GM10266 (cell line): ENCODE results near the gene INPP5D.
"Not testable (repeated sequence)": the region's sequence is repeated elsewhere in the genome, so short reads cannot be mapped to it uniquely, and the experiment has no call there.

ENCODE experiments used
- DNase-seq: peaks from one replicate; pipeline ENCODE4 v3.0.0; 2012; ENCODE audit errors: extremely low spot score
- TF ChIP-seq, protein P1 (sequence below): IDR thresholded peaks from 2 replicates; pipeline ENCODE4 v1.5.1; 2012; ENCODE audit warnings: mild to moderate bottlenecking, low read depth; ENCODE audit not compliant: control insufficient read depth, insufficient read depth; ENCODE audit errors: missing control alignments

INPP5D gene

DNA sequence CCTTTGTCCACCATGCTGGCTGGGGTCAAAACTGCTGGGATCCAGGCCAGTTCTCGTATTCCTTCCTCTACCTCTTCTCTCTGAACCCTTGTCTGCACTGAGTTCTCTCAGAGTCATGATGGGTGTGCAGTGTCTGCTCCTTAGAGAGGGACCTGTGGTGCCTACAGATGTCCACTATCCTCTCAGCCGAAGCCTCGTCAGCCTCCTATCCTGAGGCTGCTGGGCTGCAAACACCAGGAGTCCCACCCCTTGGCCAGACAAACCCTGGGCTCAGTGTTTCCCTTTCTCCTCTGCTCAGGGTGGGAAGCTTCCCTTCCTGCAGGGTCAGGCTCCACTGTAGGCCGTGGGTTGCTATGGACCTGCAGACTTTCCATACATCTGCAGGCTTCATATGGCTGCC lies 2.3 kb downstream of the INPP5D start:
- TF ChIP-seq, protein P1, sequence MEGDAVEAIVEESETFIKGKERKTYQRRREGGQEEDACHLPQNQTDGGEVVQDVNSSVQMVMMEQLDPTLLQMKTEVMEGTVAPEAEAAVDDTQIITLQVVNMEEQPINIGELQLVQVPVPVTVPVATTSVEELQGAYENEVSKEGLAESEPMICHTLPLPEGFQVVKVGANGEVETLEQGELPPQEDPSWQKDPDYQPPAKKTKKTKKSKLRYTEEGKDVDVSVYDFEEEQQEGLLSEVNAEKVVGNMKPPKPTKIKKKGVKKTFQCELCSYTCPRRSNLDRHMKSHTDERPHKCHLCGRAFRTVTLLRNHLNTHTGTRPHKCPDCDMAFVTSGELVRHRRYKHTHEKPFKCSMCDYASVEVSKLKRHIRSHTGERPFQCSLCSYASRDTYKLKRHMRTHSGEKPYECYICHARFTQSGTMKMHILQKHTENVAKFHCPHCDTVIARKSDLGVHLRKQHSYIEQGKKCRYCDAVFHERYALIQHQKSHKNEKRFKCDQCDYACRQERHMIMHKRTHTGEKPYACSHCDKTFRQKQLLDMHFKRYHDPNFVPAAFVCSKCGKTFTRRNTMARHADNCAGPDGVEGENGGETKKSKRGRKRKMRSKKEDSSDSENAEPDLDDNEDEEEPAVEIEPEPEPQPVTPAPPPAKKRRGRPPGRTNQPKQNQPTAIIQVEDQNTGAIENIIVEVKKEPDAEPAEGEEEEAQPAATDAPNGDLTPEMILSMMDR: no peak
- no peak for DNase-seq

DNA sequence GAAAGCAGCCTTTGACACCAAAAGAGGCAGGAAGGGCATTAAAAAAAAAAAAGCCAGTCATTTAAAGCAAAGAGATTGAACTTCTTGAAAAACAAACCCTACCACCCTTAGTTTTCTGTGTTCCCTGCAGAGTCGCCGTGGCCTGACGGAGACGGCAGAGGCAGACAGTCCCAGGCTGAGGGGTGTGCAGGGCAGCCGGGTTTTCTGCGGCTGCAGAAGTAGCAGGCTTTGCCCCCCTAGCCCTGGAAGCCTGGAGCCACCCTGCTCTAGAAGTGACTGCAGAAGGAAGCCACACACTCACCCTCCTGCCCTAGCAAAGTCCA lies 2.8 kb downstream of the INPP5D start:
- TF ChIP-seq, protein P1: no peak
- no peak for DNase-seq

DNA sequence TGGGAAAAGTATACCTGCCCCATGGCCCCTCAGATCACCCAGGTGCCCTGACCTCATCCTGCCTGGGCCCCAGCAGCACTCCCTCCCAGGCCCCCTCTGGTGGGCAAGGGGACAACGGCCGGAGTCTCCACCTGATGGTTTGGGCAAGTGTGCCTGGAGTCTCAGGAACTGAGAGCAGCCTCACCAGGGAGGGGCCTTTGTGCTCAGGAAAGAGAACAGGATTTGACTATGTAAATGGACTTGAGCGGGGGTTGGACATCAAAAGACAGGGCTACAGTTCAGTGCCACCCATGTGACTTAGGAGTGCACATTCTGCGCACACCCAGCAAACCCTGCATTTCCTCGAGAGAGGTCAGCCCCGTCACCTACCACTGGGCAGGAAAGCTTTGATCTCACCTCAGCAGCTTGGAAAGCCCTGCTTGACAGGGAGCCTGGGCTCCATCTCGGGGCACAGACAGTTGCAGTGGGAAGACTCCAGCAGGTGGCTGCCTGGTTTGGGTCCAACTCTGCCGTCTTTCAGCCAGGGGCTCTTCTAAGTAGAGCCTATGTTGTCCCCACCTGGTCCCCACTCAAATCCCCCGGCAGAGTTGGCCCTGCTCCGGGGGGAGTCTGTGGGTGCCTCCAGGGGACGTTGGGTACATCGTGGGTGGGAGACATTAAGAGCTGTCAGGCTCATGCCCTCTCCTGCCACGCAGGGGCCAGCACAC lies 3.3 kb downstream of the INPP5D start:
- peak; percentile 67 for DNase-seq
- TF ChIP-seq, protein P1: no peak

DNA sequence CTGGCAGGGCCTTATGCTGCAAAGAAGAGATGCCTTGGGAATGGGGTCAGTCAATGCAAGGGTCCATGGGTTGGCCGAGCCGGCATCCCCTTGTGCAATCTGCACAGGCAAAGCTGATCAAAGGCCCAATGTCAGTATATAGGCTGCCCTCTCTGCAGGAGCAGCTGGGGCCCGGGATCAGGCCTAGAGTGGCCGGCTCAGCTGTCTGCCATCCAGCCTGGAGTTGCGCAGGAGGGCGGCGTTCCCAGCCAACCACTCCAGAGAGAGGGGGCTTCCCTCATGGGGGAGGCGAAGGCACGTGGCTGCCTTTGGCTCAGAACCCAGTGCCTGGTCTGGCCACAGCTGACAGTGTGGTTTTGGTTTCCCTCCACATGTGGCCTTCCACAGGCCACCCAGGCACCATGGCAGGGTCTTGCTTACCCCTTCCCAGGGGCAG lies 3.9 kb downstream of the INPP5D start:
- no peak for DNase-seq
- TF ChIP-seq, protein P1: no peak

DNA sequence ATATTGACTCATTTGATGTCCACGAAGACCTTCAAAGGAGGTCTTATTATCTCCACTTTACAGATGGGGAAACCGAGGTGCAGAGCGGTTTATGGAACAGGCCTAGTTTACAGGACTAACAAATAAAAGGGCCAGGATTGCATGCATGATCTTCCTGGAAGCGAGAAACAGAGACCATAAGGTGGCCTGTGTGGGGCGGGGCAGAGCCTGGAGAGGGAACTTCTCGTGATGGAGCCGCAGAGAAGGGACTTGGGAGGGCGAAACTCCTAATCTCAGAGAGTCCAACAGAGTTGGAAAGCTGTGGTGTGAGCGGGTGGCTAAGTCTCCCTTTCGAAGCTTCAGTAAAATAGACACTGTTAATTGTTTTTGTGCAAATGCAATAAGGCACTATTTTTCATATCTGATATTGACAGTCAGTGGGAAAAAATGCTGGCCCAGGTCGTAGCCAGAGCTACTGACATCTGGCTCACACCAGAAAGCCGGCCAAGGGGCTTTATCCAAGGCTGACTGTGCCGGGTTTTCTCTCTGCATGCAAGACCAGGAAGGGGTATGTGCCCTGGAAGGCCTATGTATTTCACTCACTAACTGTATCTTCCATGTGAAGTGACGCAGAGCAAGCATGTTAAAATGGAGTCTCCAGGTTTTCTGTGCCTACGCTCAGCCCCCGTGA lies 4.5 kb downstream of the INPP5D start:
- DNase-seq: no peak
- TF ChIP-seq, protein P1: no peak

DNA sequence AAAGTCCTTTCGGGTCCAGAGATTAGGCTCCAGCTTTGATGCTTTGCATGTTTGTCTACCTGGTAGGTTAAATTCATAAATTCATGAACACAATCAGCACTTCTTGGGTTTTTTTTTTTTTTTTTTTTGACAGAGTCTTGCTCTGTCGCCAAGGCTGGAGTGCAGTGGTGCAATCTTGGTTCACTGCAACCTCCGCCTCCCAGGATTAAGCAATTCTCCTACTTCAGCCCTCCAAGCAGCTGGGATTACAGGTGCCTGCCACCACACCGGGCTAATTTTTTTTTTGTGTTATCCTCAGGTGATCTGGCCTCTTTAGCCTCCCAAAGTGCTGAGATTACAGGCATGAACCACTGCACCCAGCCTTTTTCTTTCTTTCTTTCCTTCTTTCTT lies 5.1 kb downstream of the INPP5D start:
- not testable (repeated sequence) for DNase-seq

DNA sequence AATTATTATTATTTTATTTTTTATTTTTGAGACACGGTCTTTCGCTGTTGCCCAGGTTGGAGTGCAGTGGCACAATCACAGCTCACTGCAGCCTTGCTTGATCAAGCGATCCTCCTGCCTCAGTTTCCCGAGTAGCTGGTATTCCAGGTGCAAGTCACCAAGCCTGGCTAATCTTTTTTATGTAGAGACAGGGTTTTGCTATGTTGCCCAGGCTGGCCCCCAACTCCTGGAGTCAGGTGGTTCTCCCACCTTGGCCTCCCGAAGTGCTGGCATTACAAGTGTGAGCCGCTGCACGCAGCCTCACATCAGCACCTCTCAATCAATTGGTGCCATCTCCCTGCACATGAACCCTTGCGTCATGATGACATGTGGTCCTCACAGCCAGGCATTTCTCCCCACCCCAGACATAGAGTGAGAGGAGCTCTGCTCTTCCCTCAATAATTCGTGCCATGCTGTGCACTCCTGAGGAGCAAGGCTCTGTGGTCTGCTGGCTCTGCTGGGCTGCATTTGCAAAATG lies 5.9 kb downstream of the INPP5D start:
- no peak for DNase-seq

More for the DNA sequence above, 5.9 kb downstream of the INPP5D start:
- TF ChIP-seq, protein P1: no peak
